GM12878 (cell line): ENCODE measurements around the gene PDLIM4. TPM values are rescaled to one million over a fixed set of nuclear protein-coding genes. Genes with fewer than 3 reads are reported as not detected.

Source experiments
- CHD2 ChIP-seq: IDR thresholded peaks from 2 replicates; pipeline ENCODE4 v1.6.1; 2011; ENCODE audit warnings: low read depth, low read length, improper control_type of control experiment, borderline replicate concordance
- NFIC ChIP-seq: IDR thresholded peaks from 2 replicates; pipeline ENCODE4 v1.6.1; 2012; ENCODE audit warnings: low read depth, mild to moderate bottlenecking, inconsistent platforms, low read length, moderate library complexity
- SPI1 ChIP-seq: IDR thresholded peaks from 2 replicates; pipeline ENCODE4 v1.6.1; 2011; ENCODE audit warnings: low read depth, mild to moderate bottlenecking, low read length, moderate library complexity, borderline replicate concordance; ENCODE audit not compliant: insufficient read depth
- TAF1 ChIP-seq: IDR thresholded peaks from 2 replicates; pipeline ENCODE4 v1.6.1; 2011; ENCODE audit warnings: mild to moderate bottlenecking, low read depth, low read length, borderline replicate concordance
- ZNF274 ChIP-seq: IDR thresholded peaks from one replicate; pipeline ENCODE4 v1.8.0; 2011; ENCODE audit not compliant: insufficient read length, insufficient read depth
- polyA plus RNA-seq, 11 experiments: library from polyadenylated mRNA; depleted of rRNA in 4 of 11; unstranded in 6 of 11; stranded (reverse) in 5 of 11; fragments of >200 nt; fragmentation: Nextera tagmentation in 4 of 11; fragmentation: Illumina TruSeq in 1 of 11; extraction: Ambion mirVana in 4 of 11; extraction: Trizol in 1 of 11; gene quantifications; 1 replicate in 1 of 11; 2 replicates in 10 of 11; pipeline versions ENCODE4 v1.2.1 to v1.2.3, GENCODE V29; 2011 to 2016; ENCODE audit warnings: inconsistent platforms in 2 of 11, missing spikeins in 2 of 11, low read depth in 1 of 11
- total RNA-seq, 4 experiments: library from RNA; depleted of rRNA in 3 of 4; stranded (reverse); fragments of >200 nt in 3 of 4; fragmentation: Illumina TruSeq in 1 of 4; extraction: Trizol in 1 of 4; gene quantifications; 2 replicates each; pipeline versions ENCODE4 v1.2.1 to v1.2.3, GENCODE V29; 2013 to 2021
- TF ChIP-seq, protein P1 (sequence below): fragments of 450-650 bp; IDR thresholded peaks from 2 replicates; pipeline ENCODE4 v1.6.1; 2017; ENCODE audit warnings: mild to moderate bottlenecking, moderate library complexity
- TF ChIP-seq, protein P2 (sequence below): IDR thresholded peaks from 2 replicates; pipeline ENCODE4 v1.6.1; 2012; ENCODE audit warnings: low read length, inconsistent platforms

Gene PDLIM4
- total and polyA plus RNA-seq, 10 of the 15 experiments (the other 5 are each of a cell fraction or from before 2014, with no cell fraction given): 0.13 to 1.7 (median 0.39) TPM; not detected in 3

DNA sequence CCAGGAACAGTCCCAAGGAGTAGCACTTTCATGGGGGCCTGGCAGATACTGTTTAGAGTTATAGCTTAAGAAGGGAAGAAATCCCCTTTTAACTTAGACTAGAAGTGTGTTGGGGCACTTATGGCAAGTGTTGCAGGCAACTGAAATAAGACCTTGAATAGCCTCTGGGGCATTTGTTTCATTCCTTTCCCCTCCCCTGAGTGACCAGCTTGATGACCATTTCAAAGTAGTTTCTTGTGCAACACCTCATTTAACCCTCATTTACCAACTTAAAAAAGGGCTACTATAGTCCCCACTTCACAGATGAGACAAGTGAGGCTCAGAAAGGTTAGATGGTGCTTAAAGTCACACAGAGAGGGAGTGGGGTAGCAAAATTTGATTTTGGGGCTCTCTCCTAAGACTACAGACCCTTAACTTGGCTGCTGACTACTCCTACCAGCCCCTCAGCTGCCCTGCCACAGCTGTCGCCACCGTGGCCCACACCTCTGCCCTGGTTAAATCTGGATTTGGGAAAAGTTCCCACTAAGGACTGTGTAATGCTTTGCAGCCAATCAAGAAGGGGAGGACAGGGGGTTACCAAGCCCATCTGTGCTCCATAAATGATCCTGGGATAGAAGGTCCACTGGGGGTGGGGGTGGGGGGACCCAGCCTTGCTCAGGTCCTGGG, 5.5 kb downstream of the PDLIM4 start (continued):
- TF ChIP-seq ZNF274 (no peak), NFIC (no peak), SPI1 (no peak), CHD2 (no peak), TAF1 (no peak)
- TF ChIP-seq, protein P1, sequence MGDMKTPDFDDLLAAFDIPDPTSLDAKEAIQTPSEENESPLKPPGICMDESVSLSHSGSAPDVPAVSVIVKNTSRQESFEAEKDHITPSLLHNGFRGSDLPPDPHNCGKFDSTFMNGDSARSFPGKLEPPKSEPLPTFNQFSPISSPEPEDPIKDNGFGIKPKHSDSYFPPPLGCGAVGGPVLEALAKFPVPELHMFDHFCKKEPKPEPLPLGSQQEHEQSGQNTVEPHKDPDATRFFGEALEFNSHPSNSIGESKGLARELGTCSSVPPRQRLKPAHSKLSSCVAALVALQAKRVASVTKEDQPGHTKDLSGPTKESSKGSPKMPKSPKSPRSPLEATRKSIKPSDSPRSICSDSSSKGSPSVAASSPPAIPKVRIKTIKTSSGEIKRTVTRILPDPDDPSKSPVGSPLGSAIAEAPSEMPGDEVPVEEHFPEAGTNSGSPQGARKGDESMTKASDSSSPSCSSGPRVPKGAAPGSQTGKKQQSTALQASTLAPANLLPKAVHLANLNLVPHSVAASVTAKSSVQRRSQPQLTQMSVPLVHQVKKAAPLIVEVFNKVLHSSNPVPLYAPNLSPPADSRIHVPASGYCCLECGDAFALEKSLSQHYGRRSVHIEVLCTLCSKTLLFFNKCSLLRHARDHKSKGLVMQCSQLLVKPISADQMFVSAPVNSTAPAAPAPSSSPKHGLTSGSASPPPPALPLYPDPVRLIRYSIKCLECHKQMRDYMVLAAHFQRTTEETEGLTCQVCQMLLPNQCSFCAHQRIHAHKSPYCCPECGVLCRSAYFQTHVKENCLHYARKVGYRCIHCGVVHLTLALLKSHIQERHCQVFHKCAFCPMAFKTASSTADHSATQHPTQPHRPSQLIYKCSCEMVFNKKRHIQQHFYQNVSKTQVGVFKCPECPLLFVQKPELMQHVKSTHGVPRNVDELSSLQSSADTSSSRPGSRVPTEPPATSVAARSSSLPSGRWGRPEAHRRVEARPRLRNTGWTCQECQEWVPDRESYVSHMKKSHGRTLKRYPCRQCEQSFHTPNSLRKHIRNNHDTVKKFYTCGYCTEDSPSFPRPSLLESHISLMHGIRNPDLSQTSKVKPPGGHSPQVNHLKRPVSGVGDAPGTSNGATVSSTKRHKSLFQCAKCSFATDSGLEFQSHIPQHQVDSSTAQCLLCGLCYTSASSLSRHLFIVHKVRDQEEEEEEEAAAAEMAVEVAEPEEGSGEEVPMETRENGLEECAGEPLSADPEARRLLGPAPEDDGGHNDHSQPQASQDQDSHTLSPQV: no peak
- TF ChIP-seq, protein P2, sequence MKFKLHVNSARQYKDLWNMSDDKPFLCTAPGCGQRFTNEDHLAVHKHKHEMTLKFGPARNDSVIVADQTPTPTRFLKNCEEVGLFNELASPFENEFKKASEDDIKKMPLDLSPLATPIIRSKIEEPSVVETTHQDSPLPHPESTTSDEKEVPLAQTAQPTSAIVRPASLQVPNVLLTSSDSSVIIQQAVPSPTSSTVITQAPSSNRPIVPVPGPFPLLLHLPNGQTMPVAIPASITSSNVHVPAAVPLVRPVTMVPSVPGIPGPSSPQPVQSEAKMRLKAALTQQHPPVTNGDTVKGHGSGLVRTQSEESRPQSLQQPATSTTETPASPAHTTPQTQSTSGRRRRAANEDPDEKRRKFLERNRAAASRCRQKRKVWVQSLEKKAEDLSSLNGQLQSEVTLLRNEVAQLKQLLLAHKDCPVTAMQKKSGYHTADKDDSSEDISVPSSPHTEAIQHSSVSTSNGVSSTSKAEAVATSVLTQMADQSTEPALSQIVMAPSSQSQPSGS: no peak
